Naive thymus-derived CD4-positive, alpha-beta T cell (primary cell): ENCODE measurements around the gene NEMP1. TPM values are rescaled to one million over a fixed set of nuclear protein-coding genes. Genes with fewer than 3 reads are reported as not detected.
A peak's percentile ranks its signal among the peaks of the same experiment; 100 is the strongest.

Experiments
- ATAC-seq: fragments of 150-1000 bp; cut with Tn5 transposase; 2 replicates; pipeline ENCODE4 v1.10.0; 2021; ENCODE audit warnings: mild to moderate bottlenecking, moderate library complexity
- CTCF ChIA-PET: fragments of 350-600 bp; sonication (Branson Sonifier 250); formaldehyde crosslinking; loops from one replicate; lab custom pipeline; 2021; ENCODE audit warnings: antibody characterized with exemption; lab: Charles Lee
- POLR2A ChIA-PET: fragments of 350-600 bp; sonication (Branson Sonifier 250); formaldehyde crosslinking; loops from one replicate; lab custom pipeline; 2021; ENCODE audit warnings: antibody characterized with exemption, inconsistent platforms; lab: Charles Lee
- DNase-seq, 9 donors: peaks; one replicate each; pipeline versions ENCODE4 v3.0.0 to v3.0.0-alpha.2; 2020 to 2022; ENCODE audit warnings: mixed read lengths in 1 of 9
- H3K27ac ChIP-seq: one replicate; pipeline ENCODE4 v1.7.0; 2013; ENCODE audit warnings: mild to moderate bottlenecking, low read depth, low read length, moderate library complexity
- H3K27me3 ChIP-seq, 2 donors: one replicate each; pipeline ENCODE4 v1.7.0; 2013; ENCODE audit warnings: low read length in 2 of 2, mild to moderate bottlenecking in 2 of 2, moderate library complexity in 2 of 2; ENCODE audit not compliant: control insufficient read depth in 2 of 2, insufficient read depth in 2 of 2
- H3K36me3 ChIP-seq, 3 experiments: 1 replicate in 2 of 3; 2 replicates in 1 of 3; pipeline ENCODE4 v1.7.0; 2013; ENCODE audit warnings: low read length in 3 of 3, mild to moderate bottlenecking in 3 of 3, moderate library complexity in 1 of 3; ENCODE audit not compliant: insufficient read depth in 3 of 3, control insufficient read depth in 2 of 3
- H3K4me1 ChIP-seq, 2 donors: one replicate each; pipeline ENCODE4 v1.7.0; 2013; ENCODE audit warnings: low read length in 2 of 2, mild to moderate bottlenecking in 2 of 2, moderate library complexity in 1 of 2; ENCODE audit not compliant: control insufficient read depth in 2 of 2, insufficient read depth in 2 of 2
- H3K4me3 ChIP-seq: 2 replicates; pipeline ENCODE4 v1.7.0; 2013; ENCODE audit warnings: mild to moderate bottlenecking, low read length
- H3K9me3 ChIP-seq, 3 experiments: 1 replicate in 2 of 3; 2 replicates in 1 of 3; pipeline ENCODE4 v1.7.0; 2013; ENCODE audit warnings: low read length in 3 of 3; ENCODE audit not compliant: control insufficient read depth in 2 of 3
- H3K27ac Mint-ChIP-seq, 9 donors: one replicate each; pipeline ENCODE4 v1.8.0; 2020 to 2022; ENCODE audit warnings: mixed read lengths in 9 of 9, mild to moderate bottlenecking in 8 of 9, moderate library complexity in 5 of 9, inconsistent platforms in 2 of 9
- H3K27me3 Mint-ChIP-seq, 5 donors: one replicate each; pipeline ENCODE4 v1.8.0; 2021 to 2022; ENCODE audit warnings: mixed read lengths in 5 of 5, mild to moderate bottlenecking in 1 of 5
- H3K36me3 Mint-ChIP-seq, 5 donors: one replicate each; pipeline ENCODE4 v1.8.0; 2020 to 2022; ENCODE audit warnings: mixed read lengths in 5 of 5, mild to moderate bottlenecking in 3 of 5, inconsistent platforms in 1 of 5
- H3K4me1 Mint-ChIP-seq, 7 donors: one replicate each; pipeline ENCODE4 v1.8.0; 2020 to 2022; ENCODE audit warnings: mixed read lengths in 7 of 7, mild to moderate bottlenecking in 3 of 7, inconsistent platforms in 1 of 7
- H3K4me3 Mint-ChIP-seq, 10 donors: one replicate each; pipeline ENCODE4 v1.8.0; 2020 to 2022; ENCODE audit warnings: mild to moderate bottlenecking in 10 of 10, mixed read lengths in 10 of 10, moderate library complexity in 6 of 10, inconsistent platforms in 2 of 10
- H3K9me3 Mint-ChIP-seq, 11 donors: one replicate each; pipeline ENCODE4 v1.8.0; 2020 to 2022; ENCODE audit warnings: mixed read lengths in 11 of 11, mild to moderate bottlenecking in 4 of 11, inconsistent platforms in 1 of 11, moderate library complexity in 1 of 11
- intact Hi-C, 2 donors: fragments of 100-400 bp; cut with micrococcal nuclease; formaldehyde crosslinking; loops; one replicate each; pipeline ENCODE4 v1.15.1; 2023
- polyA plus RNA-seq, 2 donors: library from polyadenylated mRNA; unstranded; fragments of 300-500 nt; fragmentation: Illumina TruSeq; gene quantifications; one replicate each; pipeline ENCODE4 v1.2.3, GENCODE V29; 2021
- total RNA-seq, 6 experiments: library from RNA in 5 of 6; stranded (reverse) in 5 of 6; gene quantifications; 1 replicate in 5 of 6; 2 replicates in 1 of 6; pipeline ENCODE4 v1.2.3 and lab custom pipeline; 2021 to 2026

The NEMP1 gene
- total and polyA plus RNA-seq, 7 experiments from 2014 or later: 2.9 to 47.6 (median 13.6) TPM

DNA sequence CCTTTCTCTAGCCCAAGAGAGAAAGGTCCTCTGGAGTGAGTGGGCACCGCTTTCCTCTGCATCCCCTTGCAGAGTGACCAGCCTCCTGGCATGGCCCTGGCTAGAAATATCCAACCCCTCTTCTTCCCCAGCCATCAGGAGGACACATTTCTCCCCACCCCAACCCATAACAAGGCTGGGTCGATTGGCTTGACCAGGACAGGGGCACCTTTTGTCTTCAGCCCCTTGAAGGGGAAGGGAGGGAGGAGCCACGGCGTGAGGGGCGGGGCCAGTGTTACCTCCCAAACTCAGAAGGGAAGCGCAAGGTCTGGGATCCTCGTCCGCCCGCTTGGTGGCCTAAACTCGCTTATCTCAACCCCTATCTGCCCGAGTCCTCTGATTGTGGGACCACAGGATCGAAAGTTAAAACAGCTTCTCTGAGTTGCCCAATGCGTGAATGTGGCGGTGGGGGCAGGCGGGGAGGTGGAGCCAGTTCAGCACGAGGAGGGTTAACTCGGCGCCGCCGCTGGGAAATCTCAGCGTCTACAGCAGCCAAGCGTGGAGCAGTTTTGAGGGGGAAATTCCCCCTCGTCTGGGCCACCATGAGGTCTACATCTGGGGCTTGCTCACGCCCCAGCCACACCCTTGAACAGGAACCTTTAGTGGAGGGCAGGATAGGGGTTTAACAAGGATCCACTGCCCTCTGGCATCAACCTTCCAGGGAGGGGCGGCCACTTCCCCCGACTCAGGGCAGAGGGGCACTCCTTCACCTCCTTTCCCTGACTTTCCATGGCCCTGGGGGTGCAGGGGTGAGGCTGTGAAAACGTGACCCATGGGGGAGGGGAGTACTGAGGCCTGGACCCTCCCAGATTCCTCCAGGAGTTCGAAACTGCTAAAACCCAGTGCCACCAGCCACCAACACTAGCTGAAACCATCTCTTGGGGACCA lies 31.8 kb upstream of the NEMP1 start:
- no peaks in the 10 kb centered on the region for H3K27me3 Mint-ChIP-seq
- peaks cover 0 to 38% (median 19%) of the 10 kb centered on the region in 3 experiments for H3K36me3 ChIP-seq
- peak; percentile 44 for ATAC-seq
- no peaks in the 10 kb centered on the region for H3K9me3 ChIP-seq
- H3K4me3 ChIP-seq: peak overlapping the region; percentile 75
- H3K4me3 Mint-ChIP-seq: peak overlapping the region; percentile 89 to 100 (median 98)
- peak overlapping the region; percentile 93 to 100 (median 97) for H3K27ac Mint-ChIP-seq
- intact Hi-C loops: loop anchor here (1.0 to 5.0 kb wide), 14 partner anchors 8 to 736 kb away; partner anchors contain the start of genes ATP5F1B (in 1 of the 2), CTDSP2 (in 1 of the 2), DDIT3 (in 1 of the 2) and GLI1 (in 1 of the 2)
- H3K36me3 Mint-ChIP-seq: peaks cover 8 to 30% (median 11%) of the 10 kb centered on the region in 5 donors
- H3K4me1 Mint-ChIP-seq: peaks cover 43 to 61% (median 47%) of the 10 kb centered on the region in 7 donors
- ChIA-PET CTCF (interaction anchor here (1.5 to 6.6 kb wide), 13 partner anchors 9 to 357 kb away, joined by 6 to 212 read pairs (median 26); partner anchors contain the start of genes NAB2, NEMP1 and ZBTB39), POLR2A (interaction anchor here (0.5 to 17.1 kb wide), 19 partner anchors 14 to 1180 kb away, joined by 3 to 401 read pairs (median 8); partner anchors contain the start of genes ATP5F1B, DGKA, LRP1 and NAB2)
- no peaks in the 10 kb centered on the region for H3K27me3 ChIP-seq
- peaks cover 12 to 26% of the 10 kb centered on the region in 2 donors for H3K4me1 ChIP-seq
- DNase-seq: peak; percentile 36 to 84 (median 43)
- H3K9me3 Mint-ChIP-seq: peaks cover 0 to 9% (median 0%) of the 10 kb centered on the region in 11 donors
- peak overlapping the region; percentile 92 for H3K27ac ChIP-seq

- ChIA-PET CTCF (interaction anchor here (1.3 to 6.6 kb wide), 6 partner anchors 18 to 47 kb away, joined by 3 to 212 read pairs (median 31); partner anchors contain the start of genes NAB2 and NEMP1), POLR2A (interaction anchor here (2.8 to 17.1 kb wide), 5 partner anchors 15 to 82 kb away, joined by 9 to 401 read pairs (median 135); partner anchors contain the start of genes NAB2 and NEMP1)
- Mint-ChIP-seq H3K9me3 (peaks cover 0 to 9% (median 0%) of the 10 kb centered on the region in 11 donors), H3K27me3 (no peaks in the 10 kb centered on the region), H3K4me3 (peak overlapping the region; percentile 89 to 100 (median 98)), H3K27ac (peak overlapping the region; percentile 93 to 100 (median 97)), H3K4me1 (peaks cover 43 to 67% (median 49%) of the 10 kb centered on the region in 7 donors), H3K36me3 (peaks cover 8 to 35% (median 11%) of the 10 kb centered on the region in 5 donors)
- Histone ChIP-seq H3K27me3 (no peaks in the 10 kb centered on the region), H3K36me3 (peaks cover 5 to 47% (median 23%) of the 10 kb centered on the region in 3 experiments), H3K4me3 (peak overlapping the region; percentile 75), H3K9me3 (no peaks in the 10 kb centered on the region), H3K4me1 (peaks cover 12 to 26% of the 10 kb centered on the region in 2 donors), H3K27ac (peak overlapping the region; percentile 92)
- DNase-seq (no peak), ATAC-seq (no peak)
- intact Hi-C loops: loop anchor here (2.0 to 5.0 kb wide), 8 partner anchors 133 to 737 kb away; partner anchors contain the start of genes ATP5F1B (in 1 of the 2), CTDSP2 (in 1 of the 2), DDIT3 (in 1 of the 2) and GLI1 (in 1 of the 2)
These were observed 30.9 kb upstream of the NEMP1 start for GRCh38 chr12:57109207-57110103.

DNA sequence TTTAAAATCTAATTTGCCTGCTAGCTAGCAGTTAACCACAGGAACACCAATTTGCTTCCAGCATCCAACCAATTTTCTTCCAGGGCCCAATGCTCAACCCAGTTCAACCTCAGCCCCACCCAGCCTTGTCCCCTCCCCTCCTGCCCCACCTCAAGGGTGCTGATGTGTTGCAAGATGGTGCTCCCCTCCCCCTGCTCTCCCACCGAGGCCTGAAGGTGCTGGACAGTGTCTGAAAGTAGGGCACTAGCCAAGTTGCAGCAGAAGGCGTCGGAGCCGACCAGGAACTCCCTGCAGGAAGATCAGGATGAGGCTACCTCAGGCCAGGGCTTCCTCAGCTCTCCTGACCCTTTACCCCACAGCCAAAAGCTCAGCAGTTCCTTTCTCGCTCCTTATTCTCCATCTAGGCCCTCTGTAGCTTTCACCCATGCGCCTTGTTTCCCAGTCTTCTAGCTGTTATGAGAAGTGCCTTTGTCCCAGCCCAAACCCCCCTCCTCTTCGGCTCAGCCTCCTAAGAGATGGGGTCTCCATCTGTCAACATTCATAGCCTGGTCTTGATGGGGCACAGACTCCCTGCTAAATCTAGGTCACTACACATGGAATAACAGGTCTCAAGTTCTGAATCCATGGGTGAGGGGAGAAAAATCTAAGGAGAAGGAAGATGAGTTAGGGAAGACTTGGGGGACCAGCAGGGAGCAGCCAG lies 29.0 kb upstream of the NEMP1 start:
- Histone ChIP-seq H3K27me3 (no peaks in the 10 kb centered on the region), H3K36me3 (peaks cover 12 to 61% (median 23%) of the 10 kb centered on the region in 3 experiments), H3K9me3 (no peaks in the 10 kb centered on the region), H3K4me1 (peaks cover 12 to 26% of the 10 kb centered on the region in 2 donors), H3K27ac (peak overlapping the region; percentile 34), H3K4me3 (no peak overlapping the region)
- Mint-ChIP-seq H3K27me3 (no peaks in the 10 kb centered on the region), H3K27ac (peak overlapping the region; percentile 38 to 93 (median 69)), H3K36me3 (peaks cover 9 to 41% (median 12%) of the 10 kb centered on the region in 5 donors), H3K9me3 (peaks cover 0 to 9% (median 0%) of the 10 kb centered on the region in 11 donors), H3K4me3 (peak overlapping the region in 9 of 10 donors; percentile 12 to 100 (median 57)), H3K4me1 (peaks cover 45 to 73% (median 53%) of the 10 kb centered on the region in 7 donors)
- no peak for DNase-seq
- ChIA-PET CTCF (interaction anchor here (0.6 to 6.6 kb wide), 3 partner anchors 30 to 143 kb away, joined by 3 to 212 read pairs (median 8); partner anchors contain the start of gene STAC3), POLR2A (interaction anchor here (8.9 to 17.1 kb wide), 2 partner anchors 13 to 39 kb away, joined by 294 to 401 read pairs; partner anchors contain the start of gene NAB2)
- no peak for ATAC-seq
- intact Hi-C loops: no loop called here

- Mint-ChIP-seq H3K4me1 (peaks cover 45 to 72% (median 50%) of the 10 kb centered on the region in 7 donors), H3K27ac (peak overlapping the region in 6 of 9 donors; percentile 28 to 85 (median 74)), H3K9me3 (peaks cover 0 to 2% (median 0%) of the 10 kb centered on the region in 11 donors), H3K4me3 (no peak overlapping the region), H3K36me3 (peaks cover 5 to 44% (median 12%) of the 10 kb centered on the region in 5 donors), H3K27me3 (no peaks in the 10 kb centered on the region)
- Histone ChIP-seq H3K9me3 (no peaks in the 10 kb centered on the region), H3K4me3 (no peak overlapping the region), H3K27me3 (no peaks in the 10 kb centered on the region), H3K27ac (peak overlapping the region; percentile 1), H3K36me3 (peaks cover 12 to 69% (median 23%) of the 10 kb centered on the region in 3 experiments), H3K4me1 (peaks cover 12 to 26% of the 10 kb centered on the region in 2 donors)
- CTCF ChIA-PET: interaction anchor here (6.6 kb wide), 1 partner anchor 35 kb away, joined by 212 read pairs; no protein-coding TSS in a partner anchor
- DNase-seq: no peak
- intact Hi-C loops: no loop called here
- POLR2A ChIA-PET: interaction anchor here (2.0 to 17.1 kb wide), 3 partner anchors 12 to 38 kb away, joined by 10 to 401 read pairs (median 294); partner anchors contain the start of genes NAB2 and NEMP1
- no peak for ATAC-seq
These were observed 27.6 kb upstream of the NEMP1 start for GRCh38 chr12:57106021-57106708.
